GM04504 (cell line): Measurements from ENCODE around the gene RIMS3.
"Not testable (repeated sequence)": the region's sequence is repeated elsewhere in the genome, so short reads cannot be mapped to it uniquely, and the experiment has no call there.

Source experiments
- DNase-seq: peaks from one replicate; pipeline ENCODE4 v3.0.0-alpha.2; 2012; ENCODE audit warnings: low read depth

Gene RIMS3

GRCh38 chr1:40665335-40666171, at the start of gene RIMS3:
Gene RIMS3, minus strand, starts transcription at chr1:40665682. Its CDS starts 23,757 bp downstream, at chr1:40641925.
- DNase-seq: no peak

- DNase-seq: no peak
These were observed 47.5 kb upstream of the RIMS3 start for GRCh38 chr1:40712997-40713396.

GRCh38 chr1:40712405-40712944, 47.0 kb upstream of the RIMS3 start:
- DNase-seq: no peak

- DNase-seq: no peak
These were observed 46.3 kb upstream of the RIMS3 start for GRCh38 chr1:40711465-40712404.

GRCh38 chr1:40710581-40711315, 45.3 kb upstream of the RIMS3 start:
- DNase-seq: no peak

- DNase-seq: no peak
These were observed 44.4 kb upstream of the RIMS3 start for GRCh38 chr1:40709802-40710278.

GRCh38 chr1:40709100-40709801, 43.8 kb upstream of the RIMS3 start:
- DNase-seq: peak; percentile 88

GRCh38 chr1:40708750-40709099, 43.2 kb upstream of the RIMS3 start:
- peak; percentile 59 for DNase-seq

GRCh38 chr1:40706626-40707025, 41.1 kb upstream of the RIMS3 start:
- no peak for DNase-seq

- no peak for DNase-seq
These were observed 39.6 kb upstream of the RIMS3 start for GRCh38 chr1:40704817-40705733.

GRCh38 chr1:40703316-40703715, 37.8 kb upstream of the RIMS3 start:
- DNase-seq: peak; percentile 62

- not testable (repeated sequence) for DNase-seq
These were observed 37.3 kb upstream of the RIMS3 start for GRCh38 chr1:40702810-40703209.

- DNase-seq: no peak
These were observed 36.2 kb upstream of the RIMS3 start for GRCh38 chr1:40701684-40702083.

- no peak for DNase-seq
These were observed 34.3 kb upstream of the RIMS3 start for GRCh38 chr1:40699787-40700186.

- DNase-seq: no peak
These were observed 32.0 kb upstream of the RIMS3 start for GRCh38 chr1:40697436-40697835.

- DNase-seq: no peak
These were observed 30.8 kb upstream of the RIMS3 start for GRCh38 chr1:40696294-40696693.

- no peak for DNase-seq
These were observed 28.9 kb upstream of the RIMS3 start for GRCh38 chr1:40694353-40694874.

GRCh38 chr1:40693425-40693824, 27.9 kb upstream of the RIMS3 start:
- no peak for DNase-seq

- DNase-seq: no peak
These were observed 27.0 kb upstream of the RIMS3 start for GRCh38 chr1:40692429-40692895.
